ENCODE measurements around the gene CCT3.
A peak's percentile ranks its signal among the peaks of the same experiment; 100 is the strongest.

- TF ChIP-seq, protein P1, sequence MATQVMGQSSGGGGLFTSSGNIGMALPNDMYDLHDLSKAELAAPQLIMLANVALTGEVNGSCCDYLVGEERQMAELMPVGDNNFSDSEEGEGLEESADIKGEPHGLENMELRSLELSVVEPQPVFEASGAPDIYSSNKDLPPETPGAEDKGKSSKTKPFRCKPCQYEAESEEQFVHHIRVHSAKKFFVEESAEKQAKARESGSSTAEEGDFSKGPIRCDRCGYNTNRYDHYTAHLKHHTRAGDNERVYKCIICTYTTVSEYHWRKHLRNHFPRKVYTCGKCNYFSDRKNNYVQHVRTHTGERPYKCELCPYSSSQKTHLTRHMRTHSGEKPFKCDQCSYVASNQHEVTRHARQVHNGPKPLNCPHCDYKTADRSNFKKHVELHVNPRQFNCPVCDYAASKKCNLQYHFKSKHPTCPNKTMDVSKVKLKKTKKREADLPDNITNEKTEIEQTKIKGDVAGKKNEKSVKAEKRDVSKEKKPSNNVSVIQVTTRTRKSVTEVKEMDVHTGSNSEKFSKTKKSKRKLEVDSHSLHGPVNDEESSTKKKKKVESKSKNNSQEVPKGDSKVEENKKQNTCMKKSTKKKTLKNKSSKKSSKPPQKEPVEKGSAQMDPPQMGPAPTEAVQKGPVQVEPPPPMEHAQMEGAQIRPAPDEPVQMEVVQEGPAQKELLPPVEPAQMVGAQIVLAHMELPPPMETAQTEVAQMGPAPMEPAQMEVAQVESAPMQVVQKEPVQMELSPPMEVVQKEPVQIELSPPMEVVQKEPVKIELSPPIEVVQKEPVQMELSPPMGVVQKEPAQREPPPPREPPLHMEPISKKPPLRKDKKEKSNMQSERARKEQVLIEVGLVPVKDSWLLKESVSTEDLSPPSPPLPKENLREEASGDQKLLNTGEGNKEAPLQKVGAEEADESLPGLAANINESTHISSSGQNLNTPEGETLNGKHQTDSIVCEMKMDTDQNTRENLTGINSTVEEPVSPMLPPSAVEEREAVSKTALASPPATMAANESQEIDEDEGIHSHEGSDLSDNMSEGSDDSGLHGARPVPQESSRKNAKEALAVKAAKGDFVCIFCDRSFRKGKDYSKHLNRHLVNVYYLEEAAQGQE (IDR thresholded peaks at IDR 0.05) = no peak
- TF ChIP-seq, protein P2, sequence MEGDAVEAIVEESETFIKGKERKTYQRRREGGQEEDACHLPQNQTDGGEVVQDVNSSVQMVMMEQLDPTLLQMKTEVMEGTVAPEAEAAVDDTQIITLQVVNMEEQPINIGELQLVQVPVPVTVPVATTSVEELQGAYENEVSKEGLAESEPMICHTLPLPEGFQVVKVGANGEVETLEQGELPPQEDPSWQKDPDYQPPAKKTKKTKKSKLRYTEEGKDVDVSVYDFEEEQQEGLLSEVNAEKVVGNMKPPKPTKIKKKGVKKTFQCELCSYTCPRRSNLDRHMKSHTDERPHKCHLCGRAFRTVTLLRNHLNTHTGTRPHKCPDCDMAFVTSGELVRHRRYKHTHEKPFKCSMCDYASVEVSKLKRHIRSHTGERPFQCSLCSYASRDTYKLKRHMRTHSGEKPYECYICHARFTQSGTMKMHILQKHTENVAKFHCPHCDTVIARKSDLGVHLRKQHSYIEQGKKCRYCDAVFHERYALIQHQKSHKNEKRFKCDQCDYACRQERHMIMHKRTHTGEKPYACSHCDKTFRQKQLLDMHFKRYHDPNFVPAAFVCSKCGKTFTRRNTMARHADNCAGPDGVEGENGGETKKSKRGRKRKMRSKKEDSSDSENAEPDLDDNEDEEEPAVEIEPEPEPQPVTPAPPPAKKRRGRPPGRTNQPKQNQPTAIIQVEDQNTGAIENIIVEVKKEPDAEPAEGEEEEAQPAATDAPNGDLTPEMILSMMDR (IDR thresholded peaks at IDR 0.05; ENCODE audit: low read depth, low read length, missing input control) = peak; percentile 82
- TF ChIP-seq, protein P3, sequence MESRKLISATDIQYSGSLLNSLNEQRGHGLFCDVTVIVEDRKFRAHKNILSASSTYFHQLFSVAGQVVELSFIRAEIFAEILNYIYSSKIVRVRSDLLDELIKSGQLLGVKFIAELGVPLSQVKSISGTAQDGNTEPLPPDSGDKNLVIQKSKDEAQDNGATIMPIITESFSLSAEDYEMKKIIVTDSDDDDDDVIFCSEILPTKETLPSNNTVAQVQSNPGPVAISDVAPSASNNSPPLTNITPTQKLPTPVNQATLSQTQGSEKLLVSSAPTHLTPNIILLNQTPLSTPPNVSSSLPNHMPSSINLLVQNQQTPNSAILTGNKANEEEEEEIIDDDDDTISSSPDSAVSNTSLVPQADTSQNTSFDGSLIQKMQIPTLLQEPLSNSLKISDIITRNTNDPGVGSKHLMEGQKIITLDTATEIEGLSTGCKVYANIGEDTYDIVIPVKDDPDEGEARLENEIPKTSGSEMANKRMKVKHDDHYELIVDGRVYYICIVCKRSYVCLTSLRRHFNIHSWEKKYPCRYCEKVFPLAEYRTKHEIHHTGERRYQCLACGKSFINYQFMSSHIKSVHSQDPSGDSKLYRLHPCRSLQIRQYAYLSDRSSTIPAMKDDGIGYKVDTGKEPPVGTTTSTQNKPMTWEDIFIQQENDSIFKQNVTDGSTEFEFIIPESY (IDR thresholded peaks at IDR 0.05) = no peak
- no peak for TF ChIP-seq GABPA (IDR thresholded peaks at IDR 0.05 in 1 of 2, conservative IDR thresholded peaks at IDR 0.05 in 1 of 2)
- no peak for TF ChIP-seq FOXA1 (IDR thresholded peaks at IDR 0.05)
- no peak for TF ChIP-seq EGR1 (IDR thresholded peaks at IDR 0.05; ENCODE audit: low read depth in 2 of 2)
- TF ChIP-seq RXRA (IDR thresholded peaks at IDR 0.05) = no peak
- no peak for TF ChIP-seq FOXA2 (IDR thresholded peaks at IDR 0.05)
- no peak for TF ChIP-seq SP1 (IDR thresholded peaks at IDR 0.05)
- no peak for TF ChIP-seq YY1 (IDR thresholded peaks at IDR 0.05)
- no peak for TF ChIP-seq TAF1 (conservative IDR thresholded peaks at IDR 0.05)
- TF ChIP-seq RAD21 (IDR thresholded peaks at IDR 0.05) = peak; percentile 82 to 91
- TF ChIP-seq JUND (IDR thresholded peaks at IDR 0.05) = no peak
Measured at GRCh38 chr1:156383023-156383422, 44.9 kb upstream of the CCT3 start.

Measured in liver (tissue), 3 donors.